Measurements from ENCODE around the gene OTOG.

Gene OTOG

GRCh38 chr11:17564687-17565042 lies 17.6 kb downstream of the OTOG start:
- peak; percentile 54; the same call in 1 of the 2 replicates for TF ChIP-seq CTCF (IDR thresholded peaks at IDR 0.05; ENCODE audit: borderline replicate concordance, insufficient read depth, low read depth, low read length)
- no peak overlapping the region for H3K4me3 ChIP-seq (ENCODE audit: low read depth, low read length)

GRCh38 chr11:17568944-17569343 lies 21.9 kb downstream of the OTOG start:
- no peak overlapping the region for H3K4me3 ChIP-seq (ENCODE audit: low read depth, low read length)
- TF ChIP-seq CTCF (IDR thresholded peaks at IDR 0.05; ENCODE audit: borderline replicate concordance, insufficient read depth, low read depth, low read length) = no peak

- no peak for TF ChIP-seq CTCF (IDR thresholded peaks at IDR 0.05; ENCODE audit: borderline replicate concordance, insufficient read depth, low read depth, low read length)
Observed at GRCh38 chr11:17570034-17570433, 23.0 kb downstream of the OTOG start.

GRCh38 chr11:17571431-17572358 lies 24.6 kb downstream of the OTOG start:
- TF ChIP-seq CTCF (IDR thresholded peaks at IDR 0.05; ENCODE audit: borderline replicate concordance, insufficient read depth, low read depth, low read length) = no peak
- H3K4me3 ChIP-seq (ENCODE audit: low read depth, low read length) = no peak overlapping the region

More at GRCh38 chr11:17570034-17570433, 23.0 kb downstream of the OTOG start:
- H3K4me3 ChIP-seq (ENCODE audit: low read depth, low read length) = no peak overlapping the region

GRCh38 chr11:17572359-17572690 lies 25.3 kb downstream of the OTOG start:
- TF ChIP-seq CTCF (IDR thresholded peaks at IDR 0.05; ENCODE audit: borderline replicate concordance, insufficient read depth, low read depth, low read length) = no peak
- no peak overlapping the region for H3K4me3 ChIP-seq (ENCODE audit: low read depth, low read length)

- no peak overlapping the region for H3K4me3 ChIP-seq (ENCODE audit: low read depth, low read length)
- TF ChIP-seq CTCF (IDR thresholded peaks at IDR 0.05; ENCODE audit: borderline replicate concordance, insufficient read depth, low read depth, low read length) = no peak
Observed at GRCh38 chr11:17572791-17573460, 25.9 kb downstream of the OTOG start.

- no peak overlapping the region for H3K4me3 ChIP-seq (ENCODE audit: low read depth, low read length)
- TF ChIP-seq CTCF (IDR thresholded peaks at IDR 0.05; ENCODE audit: borderline replicate concordance, insufficient read depth, low read depth, low read length) = no peak
Observed at GRCh38 chr11:17573526-17573925, 26.5 kb downstream of the OTOG start.

Measured in GM12875 (cell line).